Smooth muscle cell (in vitro differentiated cells): ENCODE results near the gene DIPK1A. TPM values are rescaled to one million over a fixed set of nuclear protein-coding genes. Genes with fewer than 3 reads are reported as not detected.

Source experiments
- DNase-seq: peaks from one replicate; lab custom pipeline; 2025; ENCODE audit not compliant: unreplicated experiment; lab: John Stamatoyannopoulos, UW
- H2AFZ ChIP-seq: fragments of 200-600 bp; sonication (generic); 2 replicates; pipeline ENCODE4 v1.6.0; 2016; ENCODE audit warnings: antibody characterized with exemption, low read depth, mild to moderate bottlenecking
- H3F3A ChIP-seq: fragments of 200-600 bp; sonication (generic); 2 replicates; pipeline ENCODE4 v1.6.0; 2017; ENCODE audit warnings: antibody characterized with exemption, low read depth
- H3K27ac ChIP-seq: fragments of 200-600 bp; sonication (generic); 2 replicates; pipeline ENCODE4 v1.5.1; 2016; ENCODE audit warnings: low read depth, mild to moderate bottlenecking
- H3K27me3 ChIP-seq: fragments of 200-600 bp; sonication (generic); 2 replicates; pipeline ENCODE4 v1.6.1; 2016; ENCODE audit warnings: low read depth, mild to moderate bottlenecking
- H3K36me3 ChIP-seq: fragments of 200-600 bp; sonication (generic); 2 replicates; pipeline ENCODE4 v1.5.1; 2016; ENCODE audit warnings: low read depth
- H3K4me1 ChIP-seq: fragments of 200-600 bp; sonication (generic); 2 replicates; pipeline ENCODE4 v1.5.1; 2016; ENCODE audit warnings: low read depth
- H3K4me2 ChIP-seq: fragments of 200-600 bp; sonication (generic); 2 replicates; pipeline ENCODE4 v1.6.0; 2016; ENCODE audit warnings: mild to moderate bottlenecking
- H3K4me3 ChIP-seq: fragments of 200-600 bp; sonication (generic); 2 replicates; pipeline ENCODE4 v1.5.1; 2016; ENCODE audit warnings: mild to moderate bottlenecking
- H3K79me2 ChIP-seq: fragments of 200-600 bp; sonication (generic); 2 replicates; pipeline ENCODE4 v1.6.0; 2016; ENCODE audit warnings: low read depth, mild to moderate bottlenecking
- H3K9ac ChIP-seq: fragments of 200-600 bp; sonication (generic); 2 replicates; pipeline ENCODE4 v1.6.0; 2016; ENCODE audit warnings: low read depth
- H3K9me3 ChIP-seq: fragments of 200-600 bp; sonication (generic); replicated peaks from 2 replicates; pipeline ENCODE4 v1.5.1; 2016; ENCODE audit warnings: low read depth
- H4K20me1 ChIP-seq: fragments of 200-600 bp; sonication (generic); 2 replicates; pipeline ENCODE4 v1.6.0; 2016; ENCODE audit warnings: low read depth
- WGBS: methylation state at CpG from one replicate; pipeline ENCODE4 v1.1.7; 2016; ENCODE audit warnings: low lambda C conversion rate; 5-methylcytosine and 5-hydroxymethylcytosine counted together
- polyA plus RNA-seq: library from polyadenylated mRNA; unstranded; fragments of >200 nt; fragmentation: Nextera tagmentation; extraction: Ambion mirVana; gene quantifications from 2 replicates; pipeline ENCODE4 v1.2.1, GENCODE V29; 2016
- total RNA-seq: library from RNA; depleted of rRNA; stranded (reverse); fragments of >200 nt; gene quantifications from 2 replicates; pipeline ENCODE4 v1.2.3, GENCODE V29; 2014
- TF ChIP-seq, protein P1 (sequence below): fragments of 200-600 bp; sonication (generic); IDR thresholded peaks from 2 replicates; pipeline ENCODE4 v1.5.1; 2017; ENCODE audit warnings: borderline replicate concordance, mild to moderate bottlenecking, antibody characterized with exemption; ENCODE audit not compliant: insufficient read depth, poor library complexity, severe bottlenecking

Gene DIPK1A
- total and polyA plus RNA-seq, 2 experiments from 2014 or later: 7.3 to 8.3 TPM

DNA sequence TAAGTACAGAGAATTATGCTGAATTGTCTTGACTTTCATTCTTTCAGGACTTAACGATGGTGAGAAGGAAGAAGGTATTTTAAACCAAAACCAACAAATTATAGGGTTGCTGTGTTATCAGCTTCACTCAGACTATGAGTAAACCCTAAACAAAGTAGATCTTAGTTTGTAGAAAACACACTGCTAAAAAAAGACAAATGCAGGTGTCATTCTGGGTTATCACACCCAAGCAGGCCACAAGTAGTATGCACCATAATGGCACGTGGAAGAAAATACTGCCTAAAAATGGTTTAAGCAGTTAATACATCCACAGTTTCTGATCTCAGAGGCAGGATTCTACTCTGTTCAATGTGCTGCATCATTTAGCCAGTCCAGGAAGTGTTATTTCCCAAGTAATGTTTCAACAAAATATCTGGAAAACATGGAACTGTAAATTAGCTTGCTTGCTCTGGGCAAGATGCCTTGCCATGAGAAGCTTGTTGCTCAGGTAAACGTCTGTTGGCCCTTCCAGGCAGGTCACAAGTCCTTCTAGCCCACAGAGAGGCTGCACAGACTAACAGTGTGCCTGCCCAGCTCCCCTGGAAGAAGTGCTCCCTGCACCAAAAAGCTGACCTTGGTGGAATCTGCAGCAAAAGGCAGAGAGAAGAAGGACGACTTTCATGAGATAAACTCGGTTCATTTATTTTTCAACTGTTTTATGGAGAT is 4.1 kb downstream of the DIPK1A start:
- H3K79me2 ChIP-seq: no peaks in the 10 kb centered on the region
- no peak overlapping the region for H3K4me3 ChIP-seq
- H3K27me3 ChIP-seq: no peaks in the 10 kb centered on the region
- H3K4me1 ChIP-seq: peaks cover 2% of the 10 kb centered on the region
- 79% methylated on average over 5 of the region's 5 CpGs for WGBS
- no peak overlapping the region for H2AFZ ChIP-seq
- no peak overlapping the region for H3K4me2 ChIP-seq
- TF ChIP-seq, protein P1, sequence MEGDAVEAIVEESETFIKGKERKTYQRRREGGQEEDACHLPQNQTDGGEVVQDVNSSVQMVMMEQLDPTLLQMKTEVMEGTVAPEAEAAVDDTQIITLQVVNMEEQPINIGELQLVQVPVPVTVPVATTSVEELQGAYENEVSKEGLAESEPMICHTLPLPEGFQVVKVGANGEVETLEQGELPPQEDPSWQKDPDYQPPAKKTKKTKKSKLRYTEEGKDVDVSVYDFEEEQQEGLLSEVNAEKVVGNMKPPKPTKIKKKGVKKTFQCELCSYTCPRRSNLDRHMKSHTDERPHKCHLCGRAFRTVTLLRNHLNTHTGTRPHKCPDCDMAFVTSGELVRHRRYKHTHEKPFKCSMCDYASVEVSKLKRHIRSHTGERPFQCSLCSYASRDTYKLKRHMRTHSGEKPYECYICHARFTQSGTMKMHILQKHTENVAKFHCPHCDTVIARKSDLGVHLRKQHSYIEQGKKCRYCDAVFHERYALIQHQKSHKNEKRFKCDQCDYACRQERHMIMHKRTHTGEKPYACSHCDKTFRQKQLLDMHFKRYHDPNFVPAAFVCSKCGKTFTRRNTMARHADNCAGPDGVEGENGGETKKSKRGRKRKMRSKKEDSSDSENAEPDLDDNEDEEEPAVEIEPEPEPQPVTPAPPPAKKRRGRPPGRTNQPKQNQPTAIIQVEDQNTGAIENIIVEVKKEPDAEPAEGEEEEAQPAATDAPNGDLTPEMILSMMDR: no peak
- H3K9ac ChIP-seq: no peak overlapping the region
- H3K27ac ChIP-seq: no peak overlapping the region
- no peaks in the 10 kb centered on the region for H3K36me3 ChIP-seq
- no peaks in the 10 kb centered on the region for H3F3A ChIP-seq
- no peaks in the 10 kb centered on the region for H3K9me3 ChIP-seq
- DNase-seq: no peak
- no peaks in the 10 kb centered on the region for H4K20me1 ChIP-seq

DNA sequence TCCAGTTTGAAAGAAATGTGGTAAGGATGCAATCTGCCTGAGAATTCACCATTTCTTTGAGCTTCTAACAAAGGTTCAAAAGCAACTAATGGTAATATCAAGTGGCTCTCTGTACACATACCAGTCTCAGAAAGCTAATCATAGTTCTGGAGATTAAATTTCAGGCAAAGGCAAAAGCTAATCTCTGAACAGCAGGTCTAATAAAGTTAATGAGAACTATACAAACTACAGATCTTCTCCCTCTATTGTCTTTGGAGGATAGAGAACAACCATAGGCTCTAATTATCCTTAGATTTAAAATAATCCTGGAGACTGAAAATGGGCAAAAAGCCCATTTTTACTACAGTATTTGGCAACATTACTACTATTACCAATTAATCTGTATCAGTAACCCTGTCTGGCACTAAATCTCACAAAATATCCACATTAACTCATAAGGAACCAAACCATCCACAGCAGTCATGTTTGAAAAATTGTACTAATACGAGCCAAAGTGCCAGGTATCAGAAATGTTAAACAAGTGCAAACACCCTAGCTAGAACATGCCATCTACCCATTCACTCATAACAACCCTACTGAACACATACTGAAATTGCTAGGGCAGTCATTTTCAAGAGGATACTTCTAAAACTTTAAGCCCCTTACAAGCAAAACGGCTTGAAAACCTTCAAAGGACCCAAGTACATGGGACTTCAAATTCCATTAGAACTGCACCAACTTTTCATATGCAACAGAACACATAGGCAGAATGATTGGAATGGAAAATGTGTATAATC is 4.8 kb downstream of the DIPK1A start:
- peaks cover 1% of the 10 kb centered on the region for H3K4me1 ChIP-seq
- H3K27me3 ChIP-seq: no peaks in the 10 kb centered on the region
- WGBS: 81% methylated on average over 2 of the region's 2 CpGs
- H4K20me1 ChIP-seq: no peaks in the 10 kb centered on the region
- no peaks in the 10 kb centered on the region for H3K9me3 ChIP-seq
- H3F3A ChIP-seq: no peaks in the 10 kb centered on the region
- H3K79me2 ChIP-seq: no peaks in the 10 kb centered on the region
- TF ChIP-seq, protein P1: no peak
- H3K4me3 ChIP-seq: no peak overlapping the region
- H3K36me3 ChIP-seq: no peaks in the 10 kb centered on the region
- no peak overlapping the region for H3K9ac ChIP-seq
- DNase-seq: no peak
- H3K4me2 ChIP-seq: no peak overlapping the region
- no peak overlapping the region for H2AFZ ChIP-seq
- H3K27ac ChIP-seq: no peak overlapping the region

DNA sequence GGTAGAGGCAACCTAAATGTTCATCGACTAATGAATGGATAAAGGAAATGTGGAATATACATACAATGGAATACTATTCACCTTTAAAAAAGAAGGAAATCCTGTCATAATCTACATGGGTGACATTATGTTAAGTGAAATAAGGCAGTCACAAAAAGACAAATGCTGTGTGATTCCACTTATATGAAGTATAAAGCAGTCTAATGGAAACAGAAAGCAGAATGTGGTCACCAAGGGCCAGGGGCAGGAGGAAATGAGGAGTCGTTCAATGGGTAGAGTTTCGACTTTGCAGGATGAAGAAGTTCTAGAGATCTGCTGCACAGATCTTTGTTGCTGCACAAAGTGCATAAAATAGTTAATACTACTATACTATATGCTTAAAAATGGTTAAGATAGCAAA is 7.8 kb downstream of the DIPK1A start:
- no peaks in the 10 kb centered on the region for H3K36me3 ChIP-seq
- no peak overlapping the region for H3K4me2 ChIP-seq
- 100% methylated on average over 3 of the region's 3 CpGs for WGBS
- H2AFZ ChIP-seq: no peak overlapping the region
- H3K27me3 ChIP-seq: no peaks in the 10 kb centered on the region
- no peaks in the 10 kb centered on the region for H4K20me1 ChIP-seq
- H3K27ac ChIP-seq: no peak overlapping the region
- no peak overlapping the region for H3K9ac ChIP-seq
- no peaks in the 10 kb centered on the region for H3F3A ChIP-seq
- H3K4me3 ChIP-seq: no peak overlapping the region
- H3K9me3 ChIP-seq: no peaks in the 10 kb centered on the region
- H3K4me1 ChIP-seq: peaks cover 13% of the 10 kb centered on the region
- DNase-seq: no peak
- TF ChIP-seq, protein P1: no peak
- no peaks in the 10 kb centered on the region for H3K79me2 ChIP-seq

DNA sequence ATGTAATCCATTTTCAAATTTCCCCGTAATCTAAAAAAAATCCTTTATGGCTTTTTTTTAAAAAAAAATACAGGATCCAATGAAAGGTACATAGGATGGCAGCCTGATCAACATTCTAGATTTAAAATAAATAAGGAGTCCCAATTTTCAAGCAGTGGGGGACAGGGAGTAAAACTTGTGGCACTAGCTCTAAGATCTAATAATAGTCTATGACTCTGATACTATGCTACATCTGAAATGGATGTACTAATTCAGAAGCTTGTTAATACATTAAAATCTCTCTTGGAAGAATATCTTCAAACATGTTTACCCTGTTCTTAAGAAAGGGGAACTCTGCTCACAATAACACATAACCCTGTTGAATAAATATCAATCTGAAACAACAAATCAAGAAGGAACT is 8.5 kb downstream of the DIPK1A start:
- Histone ChIP-seq H2AFZ (no peak overlapping the region), H3K36me3 (no peaks in the 10 kb centered on the region), H3K27ac (no peak overlapping the region), H3K27me3 (no peaks in the 10 kb centered on the region), H3K9me3 (no peaks in the 10 kb centered on the region), H3K9ac (no peak overlapping the region), H3F3A (no peaks in the 10 kb centered on the region), H3K4me2 (no peak overlapping the region), H3K79me2 (no peaks in the 10 kb centered on the region), H3K4me3 (no peak overlapping the region), H4K20me1 (no peaks in the 10 kb centered on the region), H3K4me1 (peaks cover 13% of the 10 kb centered on the region)
- TF ChIP-seq, protein P1: no peak
- no peak for DNase-seq
- WGBS: 94% methylated on average over 1 of the region's 1 CpG
